Colonic mucosa (tissue), 4 donors: ENCODE measurements around the gene OR2A5. TPM values are rescaled to one million over a fixed set of nuclear protein-coding genes. Genes with fewer than 3 reads are reported as not detected.

Experiments
- DNase-seq: peaks from one replicate; pipeline ENCODE4 v3.0.0-alpha.2; 2020
- H3K27ac ChIP-seq: fragments of 200-600 bp; one replicate; pipeline ENCODE4 v1.8.0; 2021
- H3K27me3 ChIP-seq: fragments of 200-600 bp; one replicate; pipeline ENCODE4 v1.8.0; 2021
- H3K36me3 ChIP-seq: fragments of 200-600 bp; one replicate; pipeline ENCODE4 v1.8.0; 2021
- H3K4me1 ChIP-seq: fragments of 200-600 bp; one replicate; pipeline ENCODE4 v1.8.0; 2021; ENCODE audit warnings: mild to moderate bottlenecking
- H3K4me3 ChIP-seq: fragments of 200-600 bp; one replicate; pipeline ENCODE4 v1.8.0; 2021
- H3K9ac ChIP-seq, 2 donors: one replicate each; pipeline ENCODE4 v1.7.0; 2013; ENCODE audit warnings: control low read depth in 2 of 2, low read depth in 2 of 2, low read length in 2 of 2
- H3K9me3 ChIP-seq: fragments of 200-600 bp; one replicate; pipeline ENCODE4 v1.8.0; 2021
- CTCF ChIP-seq: fragments of 200-600 bp; IDR thresholded peaks from one replicate; pipeline ENCODE4 v1.8.0; 2022; ENCODE audit warnings: antibody characterized with exemption, mild to moderate bottlenecking
- intact Hi-C: fragments of 100-400 bp; cut with DNase I; formaldehyde crosslinking; loops from one replicate; pipeline ENCODE4 v1.14.1; 2022
- total RNA-seq, 2 donors: library from RNA; stranded (reverse); fragmentation: NEBNext Ultra II Directional in 1 of 2; extraction: Animal tissue kit (Norgen Biotek cat#: 25700) in 1 of 2; gene quantifications; one replicate each; pipeline ENCODE4 v1.2.1, GENCODE V29; 2021
- donor health status: healthy.
- donor health status: DM: no; HTN: no; CAD: no.
- donor health status: DM: no; HTN: no; CAD: no.

The OR2A5 gene
- total RNA-seq, 2 donors from 2014 or later, result not detected

GRCh38 chr7:144026203-144026883 is 22.4 kb upstream of the OR2A5 start:
- Histone ChIP-seq H3K4me1 (no peaks in the 10 kb centered on the region), H3K4me3 (no peak overlapping the region), H3K9ac (no peak overlapping the region), H3K27ac (no peak overlapping the region), H3K27me3 (no peaks in the 10 kb centered on the region), H3K9me3 (no peaks in the 10 kb centered on the region), H3K36me3 (no peaks in the 10 kb centered on the region)
- DNase-seq, result no peak
- intact Hi-C loops, result no loop called here
- TF ChIP-seq CTCF, result no peak

GRCh38 chr7:144027070-144027469 is 21.7 kb upstream of the OR2A5 start:
- no peaks in the 10 kb centered on the region for H3K36me3 ChIP-seq
- intact Hi-C loops, result no loop called here
- H3K27me3 ChIP-seq, result no peaks in the 10 kb centered on the region
- H3K4me3 ChIP-seq, result no peak overlapping the region
- DNase-seq, result no peak
- no peak overlapping the region for H3K9ac ChIP-seq
- no peaks in the 10 kb centered on the region for H3K9me3 ChIP-seq
- no peak overlapping the region for H3K27ac ChIP-seq
- no peaks in the 10 kb centered on the region for H3K4me1 ChIP-seq
- peak; percentile 29 for TF ChIP-seq CTCF

- intact Hi-C loops, result no loop called here
- no peaks in the 10 kb centered on the region for H3K9me3 ChIP-seq
- no peak overlapping the region for H3K27ac ChIP-seq
- H3K4me1 ChIP-seq, result no peaks in the 10 kb centered on the region
- no peaks in the 10 kb centered on the region for H3K27me3 ChIP-seq
- no peaks in the 10 kb centered on the region for H3K36me3 ChIP-seq
- DNase-seq, result no peak
- no peak overlapping the region for H3K9ac ChIP-seq
- TF ChIP-seq CTCF, result no peak
- no peak overlapping the region for H3K4me3 ChIP-seq
These were observed 20.8 kb upstream of the OR2A5 start for GRCh38 chr7:144027974-144028373.

GRCh38 chr7:144028547-144028946 is 20.2 kb upstream of the OR2A5 start:
- DNase-seq, result no peak
- Histone ChIP-seq H3K36me3 (no peaks in the 10 kb centered on the region), H3K9ac (no peak overlapping the region), H3K4me3 (no peak overlapping the region), H3K9me3 (no peaks in the 10 kb centered on the region), H3K27ac (no peak overlapping the region), H3K27me3 (no peaks in the 10 kb centered on the region), H3K4me1 (no peaks in the 10 kb centered on the region)
- no peak for TF ChIP-seq CTCF
- intact Hi-C loops, result no loop called here

GRCh38 chr7:144032516-144032915 is 16.2 kb upstream of the OR2A5 start:
- TF ChIP-seq CTCF, result no peak
- no peaks in the 10 kb centered on the region for H3K9me3 ChIP-seq
- H3K27ac ChIP-seq, result no peak overlapping the region
- no peaks in the 10 kb centered on the region for H3K4me1 ChIP-seq
- intact Hi-C loops, result no loop called here
- no peaks in the 10 kb centered on the region for H3K27me3 ChIP-seq
- no peak overlapping the region for H3K9ac ChIP-seq
- no peak overlapping the region for H3K4me3 ChIP-seq
- no peaks in the 10 kb centered on the region for H3K36me3 ChIP-seq
- DNase-seq, result no peak
